Esophagus muscularis mucosa (tissue), 4 donors: ENCODE results near the gene CITED4.

ENCODE experiments used
- EP300 ChIP-seq: sonication (generic); formaldehyde crosslinking; IDR thresholded peaks from one replicate; pipeline ENCODE4 v1.6.1; 2017; ENCODE audit warnings: antibody characterized with exemption
- POLR2A ChIP-seq: fragments of 450-650 bp; IDR thresholded peaks from one replicate; pipeline ENCODE4 v1.6.1; 2017; ENCODE audit warnings: antibody characterized with exemption, moderate library complexity, mild to moderate bottlenecking, low read depth
- POLR2AphosphoS5 ChIP-seq, 2 donors: sonication (generic); formaldehyde crosslinking; IDR thresholded peaks; one replicate each; pipeline ENCODE4 v1.6.1; 2017; ENCODE audit warnings: antibody characterized with exemption in 2 of 2
- TF ChIP-seq, protein P1 (sequence below), 3 experiments: fragments of 200-600 bp in 2 of 3; fragments of 450-650 bp in 1 of 3; sonication (generic) in 2 of 3; IDR thresholded peaks; one replicate each; pipeline ENCODE4 v1.5.1; 2017 to 2019; ENCODE audit warnings: antibody characterized with exemption in 3 of 3, mild to moderate bottlenecking in 2 of 3, moderate library complexity in 1 of 3

DNA sequence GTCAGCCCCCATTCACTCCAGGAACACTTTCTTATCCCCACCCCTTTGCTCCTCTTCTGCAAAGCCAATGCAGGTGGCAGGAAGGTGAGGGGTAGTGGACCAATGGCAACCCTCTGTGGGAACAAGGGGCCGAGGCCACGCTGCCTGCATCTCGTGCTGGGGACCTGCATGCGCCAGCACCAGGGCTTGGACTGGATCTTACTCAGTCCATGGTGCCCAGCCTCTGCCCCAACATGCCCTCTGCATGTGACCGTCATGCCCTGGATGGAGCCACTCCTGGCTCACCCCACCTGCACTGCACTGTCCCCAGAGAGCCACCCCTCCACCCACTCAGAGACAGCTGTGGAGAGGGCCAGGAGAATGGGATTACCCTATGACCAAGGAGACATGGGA, 22.2 kb downstream of the CITED4 start:
- TF ChIP-seq, protein P1, sequence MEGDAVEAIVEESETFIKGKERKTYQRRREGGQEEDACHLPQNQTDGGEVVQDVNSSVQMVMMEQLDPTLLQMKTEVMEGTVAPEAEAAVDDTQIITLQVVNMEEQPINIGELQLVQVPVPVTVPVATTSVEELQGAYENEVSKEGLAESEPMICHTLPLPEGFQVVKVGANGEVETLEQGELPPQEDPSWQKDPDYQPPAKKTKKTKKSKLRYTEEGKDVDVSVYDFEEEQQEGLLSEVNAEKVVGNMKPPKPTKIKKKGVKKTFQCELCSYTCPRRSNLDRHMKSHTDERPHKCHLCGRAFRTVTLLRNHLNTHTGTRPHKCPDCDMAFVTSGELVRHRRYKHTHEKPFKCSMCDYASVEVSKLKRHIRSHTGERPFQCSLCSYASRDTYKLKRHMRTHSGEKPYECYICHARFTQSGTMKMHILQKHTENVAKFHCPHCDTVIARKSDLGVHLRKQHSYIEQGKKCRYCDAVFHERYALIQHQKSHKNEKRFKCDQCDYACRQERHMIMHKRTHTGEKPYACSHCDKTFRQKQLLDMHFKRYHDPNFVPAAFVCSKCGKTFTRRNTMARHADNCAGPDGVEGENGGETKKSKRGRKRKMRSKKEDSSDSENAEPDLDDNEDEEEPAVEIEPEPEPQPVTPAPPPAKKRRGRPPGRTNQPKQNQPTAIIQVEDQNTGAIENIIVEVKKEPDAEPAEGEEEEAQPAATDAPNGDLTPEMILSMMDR (IDR thresholded peaks at IDR 0.05) = no peak
- TF ChIP-seq EP300 (no peak), POLR2A (no peak), POLR2AphosphoS5 (IDR thresholded peaks at IDR 0.05) (no peak)
